MM.1S (cell line): ENCODE measurements around the gene PDE4A.
A peak's percentile ranks its signal among the peaks of the same experiment; 100 is the strongest.

Experiments
- EZH2 ChIP-seq: fragments of 300-600 bp; sonication (generic); optimal IDR thresholded peaks from 2 replicates; pipeline ENCODE3; 2017; ENCODE audit warnings: low read depth, mild to moderate bottlenecking, antibody characterized with exemption, low read length, mixed read lengths
- EZH2phosphoT487 ChIP-seq: fragments of 300-600 bp; sonication (generic); IDR thresholded peaks from 2 replicates; pipeline ENCODE4 v1.6.1; 2018; ENCODE audit warnings: antibody characterized with exemption, low read length
- TF ChIP-seq, protein P1 (sequence below): fragments of 300-600 bp; sonication (generic); IDR thresholded peaks from 2 replicates; pipeline ENCODE4 v1.5.1; 2016; ENCODE audit warnings: antibody characterized with exemption, low read length, mixed read lengths

DNA sequence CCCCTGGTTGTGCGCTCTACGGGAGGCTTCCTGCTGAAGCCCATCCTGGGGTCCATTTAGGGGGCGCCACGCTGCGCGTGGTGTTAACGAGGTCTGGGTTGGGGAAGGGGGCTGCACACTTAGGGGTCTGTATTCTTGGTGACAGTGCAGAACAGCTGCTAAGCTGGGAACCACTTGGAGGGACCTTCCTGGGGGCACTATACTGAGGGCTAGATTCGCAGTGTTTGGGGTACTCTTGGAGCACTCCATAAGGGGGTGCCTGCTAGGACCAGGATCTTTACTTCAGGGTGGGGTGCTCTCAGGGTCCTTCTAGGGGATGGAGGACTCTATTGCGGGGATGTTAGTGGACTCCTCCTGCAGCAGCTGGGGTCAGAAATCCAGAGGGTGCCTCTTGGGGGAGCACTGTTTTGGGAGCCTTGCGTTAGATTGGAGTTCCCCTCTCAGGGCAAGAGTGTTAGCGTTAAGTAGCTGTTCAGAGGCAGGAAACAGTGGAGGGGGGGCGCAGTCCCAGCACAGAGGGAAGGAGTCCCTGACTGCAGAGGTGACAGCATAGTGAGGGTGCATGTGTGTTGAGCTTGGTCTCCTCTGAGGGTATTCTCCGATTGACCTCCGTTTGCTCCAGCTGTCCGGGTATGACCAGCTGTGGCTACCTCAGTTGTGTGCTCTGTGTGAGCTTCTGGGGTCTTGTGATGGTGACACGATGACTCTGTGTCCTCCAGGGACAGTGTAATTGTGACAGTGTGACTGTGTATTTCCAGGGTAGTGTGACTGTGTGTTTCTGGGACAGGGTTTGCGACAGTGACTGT lies 1.1 kb downstream of the PDE4A start:
- TF ChIP-seq, protein P1, sequence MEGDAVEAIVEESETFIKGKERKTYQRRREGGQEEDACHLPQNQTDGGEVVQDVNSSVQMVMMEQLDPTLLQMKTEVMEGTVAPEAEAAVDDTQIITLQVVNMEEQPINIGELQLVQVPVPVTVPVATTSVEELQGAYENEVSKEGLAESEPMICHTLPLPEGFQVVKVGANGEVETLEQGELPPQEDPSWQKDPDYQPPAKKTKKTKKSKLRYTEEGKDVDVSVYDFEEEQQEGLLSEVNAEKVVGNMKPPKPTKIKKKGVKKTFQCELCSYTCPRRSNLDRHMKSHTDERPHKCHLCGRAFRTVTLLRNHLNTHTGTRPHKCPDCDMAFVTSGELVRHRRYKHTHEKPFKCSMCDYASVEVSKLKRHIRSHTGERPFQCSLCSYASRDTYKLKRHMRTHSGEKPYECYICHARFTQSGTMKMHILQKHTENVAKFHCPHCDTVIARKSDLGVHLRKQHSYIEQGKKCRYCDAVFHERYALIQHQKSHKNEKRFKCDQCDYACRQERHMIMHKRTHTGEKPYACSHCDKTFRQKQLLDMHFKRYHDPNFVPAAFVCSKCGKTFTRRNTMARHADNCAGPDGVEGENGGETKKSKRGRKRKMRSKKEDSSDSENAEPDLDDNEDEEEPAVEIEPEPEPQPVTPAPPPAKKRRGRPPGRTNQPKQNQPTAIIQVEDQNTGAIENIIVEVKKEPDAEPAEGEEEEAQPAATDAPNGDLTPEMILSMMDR: peak; percentile 7; the same call in 1 of the 2 replicates
- TF ChIP-seq EZH2 (no peak), EZH2phosphoT487 (no peak)
